Mammary epithelial cell (primary cell): ENCODE measurements around the gene TMEM176B.

Experiments used
- EZH2 ChIP-seq: IDR thresholded peaks from 2 replicates; pipeline ENCODE4 v1.6.1; 2012; ENCODE audit warnings: low read length, inconsistent platforms, borderline replicate concordance
- TF ChIP-seq, protein P1 (sequence below), 2 donors: IDR thresholded peaks in 1 of 2; conservative IDR thresholded peaks in 1 of 2; 2 replicates each; pipeline ENCODE4 v1.5.1; 2011 to 2012; ENCODE audit warnings: inconsistent platforms in 2 of 2, low read length in 2 of 2, mild to moderate bottlenecking in 2 of 2, control low read depth in 1 of 2, low read depth in 1 of 2; ENCODE audit not compliant: insufficient read depth in 1 of 2; ENCODE audit errors: extremely low read depth in 1 of 2

DNA sequence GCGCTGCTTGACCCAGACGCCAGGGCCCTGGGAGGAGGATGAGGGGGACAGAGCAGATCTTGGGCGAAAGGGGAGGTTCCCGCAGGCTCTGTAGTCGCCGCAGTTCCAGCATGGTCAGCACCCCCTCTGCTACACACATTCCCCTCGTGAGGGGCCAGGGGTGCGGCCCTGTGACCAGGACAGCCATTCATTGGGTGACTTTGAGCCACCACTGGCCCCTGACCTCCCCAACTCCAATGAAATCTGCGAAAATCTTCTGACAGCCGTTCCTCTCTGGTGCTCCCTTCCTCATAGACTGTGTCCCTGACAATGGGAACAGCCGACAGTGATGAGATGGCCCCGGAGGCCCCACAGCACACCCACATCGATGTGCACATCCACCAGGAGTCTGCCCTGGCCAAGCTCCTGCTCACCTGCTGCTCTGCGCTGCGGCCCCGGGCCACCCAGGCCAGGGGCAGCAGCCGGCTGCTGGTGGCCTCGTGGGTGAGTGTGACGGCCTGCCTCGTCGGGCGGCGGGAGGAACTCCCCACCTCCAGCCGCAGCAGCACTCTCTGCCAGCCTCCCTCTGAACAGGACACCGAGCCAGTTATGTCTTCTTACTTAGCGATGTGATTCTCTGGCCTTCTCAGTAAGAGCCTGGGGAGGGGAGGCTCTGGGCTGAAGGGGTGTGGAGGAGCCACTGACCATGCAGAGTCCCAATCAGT is 1.2 kb upstream of the TMEM176B start:
- TF ChIP-seq, protein P1, sequence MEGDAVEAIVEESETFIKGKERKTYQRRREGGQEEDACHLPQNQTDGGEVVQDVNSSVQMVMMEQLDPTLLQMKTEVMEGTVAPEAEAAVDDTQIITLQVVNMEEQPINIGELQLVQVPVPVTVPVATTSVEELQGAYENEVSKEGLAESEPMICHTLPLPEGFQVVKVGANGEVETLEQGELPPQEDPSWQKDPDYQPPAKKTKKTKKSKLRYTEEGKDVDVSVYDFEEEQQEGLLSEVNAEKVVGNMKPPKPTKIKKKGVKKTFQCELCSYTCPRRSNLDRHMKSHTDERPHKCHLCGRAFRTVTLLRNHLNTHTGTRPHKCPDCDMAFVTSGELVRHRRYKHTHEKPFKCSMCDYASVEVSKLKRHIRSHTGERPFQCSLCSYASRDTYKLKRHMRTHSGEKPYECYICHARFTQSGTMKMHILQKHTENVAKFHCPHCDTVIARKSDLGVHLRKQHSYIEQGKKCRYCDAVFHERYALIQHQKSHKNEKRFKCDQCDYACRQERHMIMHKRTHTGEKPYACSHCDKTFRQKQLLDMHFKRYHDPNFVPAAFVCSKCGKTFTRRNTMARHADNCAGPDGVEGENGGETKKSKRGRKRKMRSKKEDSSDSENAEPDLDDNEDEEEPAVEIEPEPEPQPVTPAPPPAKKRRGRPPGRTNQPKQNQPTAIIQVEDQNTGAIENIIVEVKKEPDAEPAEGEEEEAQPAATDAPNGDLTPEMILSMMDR (conservative IDR thresholded peaks at IDR 0.05 in 1 of 2, IDR thresholded peaks at IDR 0.05 in 1 of 2; ENCODE audit: extremely low read depth in 1 of 2, insufficient read depth in 1 of 2, low read depth in 1 of 2, low read length in 2 of 2), result no peak
- peak; percentile 29 for TF ChIP-seq EZH2
